Raji (cell line): Measurements from ENCODE around the gene ARHGAP12.

Source experiments
- POLR2A ChIP-seq: IDR thresholded peaks from 2 replicates; pipeline ENCODE4 v1.6.1; 2011; ENCODE audit warnings: low read depth, low read length, control low read depth; ENCODE audit not compliant: insufficient read depth

Gene ARHGAP12

GRCh38 chr10:31937371-31937770 lies 8.7 kb upstream of the ARHGAP12 start:
- no peak for TF ChIP-seq POLR2A

DNA sequence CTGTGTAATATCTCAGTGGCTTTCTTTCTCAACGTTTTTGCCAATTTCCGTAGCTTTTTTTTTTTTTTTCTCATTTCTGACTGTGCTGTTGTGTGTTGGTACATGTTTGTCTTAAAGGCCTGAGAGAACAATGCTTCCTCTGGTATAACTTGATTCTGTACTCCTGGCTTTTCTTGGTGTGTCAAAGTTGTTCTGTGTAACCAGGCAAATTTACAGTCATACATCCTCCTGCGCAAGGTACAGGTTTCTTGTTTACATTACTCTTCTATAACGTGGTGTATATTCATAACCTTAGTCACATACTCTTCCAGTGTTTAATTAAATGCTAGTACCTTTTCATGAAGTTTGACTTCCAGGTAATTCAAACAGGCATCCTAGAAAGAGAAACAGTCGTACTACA lies 8.3 kb upstream of the ARHGAP12 start:
- TF ChIP-seq POLR2A = no peak

DNA sequence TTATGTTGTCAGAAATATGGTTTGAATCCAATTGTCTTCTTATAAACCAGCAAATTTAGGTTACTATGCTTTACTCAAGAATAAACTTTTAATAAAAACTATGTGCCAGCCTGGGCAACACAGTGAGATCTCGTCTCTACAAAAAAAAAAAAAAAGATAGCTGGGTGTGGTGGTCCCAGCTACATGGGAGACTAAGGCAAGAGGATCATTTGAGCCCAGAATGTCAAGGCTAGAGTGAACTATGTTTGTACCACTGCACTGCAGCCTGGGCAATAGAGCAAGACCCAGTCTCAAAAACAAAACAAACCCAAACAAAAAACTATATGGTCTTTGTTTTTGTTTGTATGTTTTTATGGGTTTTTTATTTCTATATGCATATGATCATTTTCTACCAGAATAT lies 7.5 kb upstream of the ARHGAP12 start:
- no peak for TF ChIP-seq POLR2A

DNA sequence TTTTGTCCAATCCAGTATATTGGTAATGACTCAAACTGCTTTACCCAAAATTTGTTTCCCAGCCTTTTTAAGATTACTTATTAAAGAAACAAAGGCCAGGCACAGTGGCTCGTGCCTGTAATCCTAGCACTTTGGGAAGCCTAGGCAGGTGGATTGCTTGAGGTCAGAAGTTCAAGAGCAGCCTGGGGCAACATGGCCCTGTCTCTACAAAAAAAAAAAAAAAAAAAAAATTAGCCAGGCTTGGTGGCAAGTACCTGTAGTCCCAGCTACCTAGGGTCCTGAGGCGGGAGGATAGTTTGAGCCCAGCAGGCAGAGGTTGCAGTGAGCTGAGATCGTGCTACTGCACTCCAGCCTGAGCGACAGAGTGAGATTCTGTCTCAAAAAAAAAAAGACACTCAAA lies 7.0 kb upstream of the ARHGAP12 start:
- TF ChIP-seq POLR2A = no peak

DNA sequence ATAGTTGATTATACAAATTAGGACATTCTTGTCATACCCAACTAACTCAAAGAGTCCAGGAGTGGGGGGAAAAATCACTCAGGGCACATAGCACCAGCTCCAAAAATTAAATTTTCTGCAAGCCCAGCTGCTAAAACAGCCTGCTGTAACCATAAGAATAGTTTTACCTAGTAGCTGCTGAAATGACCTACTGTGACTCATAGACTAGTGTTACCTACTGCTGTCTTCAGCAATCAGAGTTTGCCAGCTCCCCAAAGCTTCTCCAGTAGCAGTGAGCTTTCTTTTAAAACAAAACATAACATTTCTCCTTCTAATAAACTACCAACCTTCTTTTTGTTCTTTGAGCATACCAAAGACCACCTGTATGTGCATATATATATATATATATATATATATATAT lies 4.2 kb upstream of the ARHGAP12 start:
- no peak for TF ChIP-seq POLR2A

DNA sequence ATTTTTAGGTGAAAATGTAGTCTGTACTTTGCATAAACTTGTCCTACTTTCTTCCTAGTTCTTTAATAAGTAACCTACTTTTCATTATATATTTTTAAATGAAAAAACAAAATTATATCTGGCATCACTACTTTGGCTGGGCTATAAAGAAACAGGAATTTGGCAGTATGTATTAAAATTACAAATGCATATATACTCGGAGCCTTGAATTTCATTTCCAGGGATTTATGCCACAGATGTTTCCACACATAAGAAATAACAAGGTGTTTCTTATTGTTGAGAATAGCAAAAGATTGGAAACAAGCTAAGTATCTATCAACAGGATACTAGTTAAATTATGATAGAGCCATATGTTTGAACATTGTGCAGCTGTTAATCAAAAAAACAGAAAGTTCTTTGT lies 2.2 kb upstream of the ARHGAP12 start:
- no peak for TF ChIP-seq POLR2A

- TF ChIP-seq POLR2A = 0 out of 2 replicates have a peak, but pooled peaks have one; percentile 3
Measured at GRCh38 chr10:31930023-31930751, 1.6 kb upstream of the ARHGAP12 start.

GRCh38 chr10:31929261-31930022 lies 811 bp upstream of the ARHGAP12 start:
- TF ChIP-seq POLR2A = no peak; the same call in 1 of the 2 replicates

DNA sequence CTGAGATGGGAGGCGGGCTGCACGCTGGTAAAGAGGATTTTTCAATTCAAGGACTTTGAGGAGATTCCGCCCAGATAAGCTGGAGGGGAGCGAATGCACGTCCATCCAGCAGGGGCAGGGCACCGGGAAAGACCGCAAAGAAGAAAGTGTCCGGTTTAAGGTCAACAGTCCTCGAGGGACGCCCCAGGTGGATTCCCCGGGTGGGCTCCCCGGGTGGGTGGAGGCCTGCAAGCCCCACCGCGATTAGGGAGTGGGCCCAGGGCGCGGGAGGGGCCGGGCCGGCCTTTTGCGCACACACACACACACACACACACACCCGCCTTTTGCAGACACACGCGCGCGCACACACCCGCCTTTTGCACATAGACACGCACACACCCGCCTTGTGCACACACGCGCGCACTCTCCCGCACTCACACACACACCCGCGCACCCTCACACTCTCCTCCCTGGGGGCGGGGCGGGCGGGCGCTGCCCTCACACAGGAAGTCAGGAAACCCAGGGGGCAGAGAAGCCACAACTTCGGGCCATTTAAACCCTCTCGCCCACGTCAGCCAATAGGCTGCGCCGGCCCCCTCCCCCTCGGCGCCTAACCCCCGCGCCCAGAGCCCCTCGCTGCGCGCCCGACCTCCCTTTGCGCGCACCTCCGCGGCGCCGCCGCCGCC lies 615 bp downstream of the ARHGAP12 start:
- TF ChIP-seq POLR2A = no peak

DNA sequence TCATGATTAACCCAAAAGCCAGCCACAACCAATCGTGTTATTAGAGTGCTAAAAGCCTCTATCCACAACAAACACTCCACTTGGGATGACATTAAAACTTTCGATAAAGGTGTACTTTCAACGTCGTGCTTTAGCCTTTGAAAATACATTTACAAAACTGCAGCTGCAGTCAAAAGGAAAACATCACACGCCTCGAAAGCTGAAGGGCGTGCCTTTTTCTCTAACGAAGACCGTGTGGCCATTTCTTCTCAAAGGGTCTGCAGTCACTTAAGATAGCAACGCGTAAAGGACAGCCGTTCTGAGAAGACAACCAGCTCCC lies 1.1 kb downstream of the ARHGAP12 start:
- TF ChIP-seq POLR2A = no peak

DNA sequence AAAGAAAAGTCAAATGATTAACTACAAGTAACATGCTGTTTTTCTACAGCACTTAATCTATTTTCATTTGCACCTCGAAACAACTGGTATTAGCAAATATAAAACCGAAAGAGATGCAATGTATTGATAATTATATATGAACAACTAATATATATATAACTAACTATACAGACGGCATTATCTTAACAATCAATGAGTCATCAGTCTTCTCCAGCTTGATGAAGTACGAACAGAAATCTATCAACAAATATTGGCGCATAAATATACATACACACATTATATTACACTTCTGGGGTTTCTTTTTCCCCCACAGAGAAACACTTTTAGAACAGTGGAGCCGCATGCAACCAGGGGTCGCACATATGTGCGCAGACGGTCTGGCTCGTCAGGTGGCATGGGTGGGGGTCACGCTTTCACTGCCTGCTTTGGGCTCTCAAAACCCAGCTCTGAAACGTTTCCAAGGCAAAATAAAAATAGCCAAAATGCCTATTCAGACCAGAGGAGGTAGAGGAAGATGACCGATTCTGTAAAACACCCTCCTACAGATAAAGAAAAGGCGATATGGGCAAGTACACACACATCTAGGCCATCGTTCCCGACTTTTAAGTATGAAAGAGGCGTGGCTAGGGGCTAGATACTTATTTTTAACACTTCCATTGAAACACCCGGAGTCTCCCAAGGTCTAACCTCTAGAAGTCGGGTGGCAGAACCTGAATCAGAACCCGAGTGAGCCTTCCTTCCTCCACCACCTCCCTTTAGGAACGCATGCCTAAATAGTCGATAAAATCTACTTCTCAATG lies 1.7 kb downstream of the ARHGAP12 start:
- no peak for TF ChIP-seq POLR2A

DNA sequence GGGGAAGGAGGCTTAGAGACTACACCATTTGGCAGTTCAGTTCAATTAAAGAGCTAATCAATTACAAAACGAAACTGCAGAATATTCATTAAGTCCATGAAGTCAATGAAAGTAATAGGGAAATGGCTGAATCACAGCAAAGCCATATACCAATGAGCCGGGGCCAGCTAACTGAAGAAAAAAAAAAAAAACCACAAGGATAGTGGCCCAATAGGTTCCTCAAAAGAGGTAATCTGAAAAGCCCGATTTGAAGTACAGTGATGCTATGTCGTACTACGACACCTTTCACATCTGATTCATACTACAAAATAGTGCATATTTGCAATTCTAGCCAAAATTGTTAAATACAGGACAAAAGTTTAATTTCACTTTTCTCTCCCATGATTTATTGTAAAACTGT lies 2.5 kb downstream of the ARHGAP12 start:
- TF ChIP-seq POLR2A = no peak

- TF ChIP-seq POLR2A = no peak
Measured at GRCh38 chr10:31924833-31925232, 3.8 kb downstream of the ARHGAP12 start.

DNA sequence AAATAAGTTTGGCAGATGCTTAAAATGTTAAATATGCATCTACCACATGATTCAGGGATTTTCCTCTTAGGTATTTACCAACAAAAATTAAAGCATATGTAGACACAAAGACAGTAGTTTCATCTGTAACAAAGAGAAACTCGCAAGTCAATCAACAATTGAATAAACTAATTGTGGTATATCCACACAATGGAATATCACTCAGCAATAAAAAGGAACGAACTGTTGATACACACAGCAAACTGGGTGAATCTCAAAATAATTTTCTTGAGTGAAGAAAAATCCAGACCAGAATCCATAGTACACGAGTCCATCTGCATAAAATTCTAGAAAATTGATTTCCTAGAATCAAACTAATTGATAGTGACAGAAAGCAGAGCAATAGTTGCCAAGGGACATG lies 5.2 kb downstream of the ARHGAP12 start:
- TF ChIP-seq POLR2A = no peak

- TF ChIP-seq POLR2A = no peak
Measured at GRCh38 chr10:31921031-31921430, 7.6 kb downstream of the ARHGAP12 start.
